H1 (cell line): Measurements from ENCODE around the gene PTPN5. TPM values are rescaled to one million over a fixed set of nuclear protein-coding genes. Genes with fewer than 3 reads are reported as not detected.

ENCODE experiments used
- CTCF ChIA-PET: fragments of 300-600 bp; sonication (Branson Sonifier 250); formaldehyde crosslinking; loops from one replicate; lab custom pipeline; 2021; ENCODE audit not compliant: partially characterized antibody; lab: Charles Lee
- POLR2A ChIA-PET: fragments of 300-600 bp; sonication (Branson Sonifier 250); formaldehyde crosslinking; loops from one replicate; lab custom pipeline; 2021; ENCODE audit warnings: inconsistent platforms; ENCODE audit not compliant: partially characterized antibody; lab: Charles Lee
- DNase-seq, 2 experiments: peaks; one replicate each; pipeline versions ENCODE4 v3.0.0 to v3.0.0-alpha.2; 2010 to 2022; ENCODE audit warnings: low spot score in 2 of 2, low read depth in 1 of 2, mixed read lengths in 1 of 2
- FAIRE-seq: peaks from 2 replicates; lab custom pipeline; 2011; peaks lifted over from hg19 to GRCh38; lab: Jason Lieb, UNC
- H2AFZ ChIP-seq: 2 replicates; pipeline ENCODE4 v1.8.1; 2012; ENCODE audit warnings: low read length, inconsistent platforms
- H2AK5ac ChIP-seq: 2 replicates; pipeline ENCODE4 v1.6.1; 2013; ENCODE audit warnings: low read depth, low read length
- H2BK120ac ChIP-seq: replicated peaks from 2 replicates; pipeline ENCODE3; 2013; ENCODE audit warnings: low read depth, low read length, inconsistent platforms
- H2BK12ac ChIP-seq: 2 replicates; pipeline ENCODE4 v1.6.1; 2013; ENCODE audit warnings: low read depth, low read length
- H2BK15ac ChIP-seq: 2 replicates; pipeline ENCODE4 v1.6.1; 2013; ENCODE audit warnings: low read length
- H2BK20ac ChIP-seq: 2 replicates; pipeline ENCODE4 v1.6.1; 2013; ENCODE audit warnings: low read length
- H2BK5ac ChIP-seq: 2 replicates; pipeline ENCODE4 v1.6.1; 2013; ENCODE audit warnings: low read depth, low read length
- H3K14ac ChIP-seq: 2 replicates; pipeline ENCODE4 v1.6.1; 2013; ENCODE audit warnings: inconsistent platforms; ENCODE audit not compliant: insufficient read length
- H3K18ac ChIP-seq: 2 replicates; pipeline ENCODE4 v1.6.1; 2013; ENCODE audit warnings: low read length; ENCODE audit errors: extremely low read depth
- H3K23ac ChIP-seq: 2 replicates; pipeline ENCODE4 v1.6.1; 2013; ENCODE audit warnings: inconsistent platforms; ENCODE audit not compliant: insufficient read length
- H3K23me2 ChIP-seq: 2 replicates; pipeline ENCODE4 v1.6.1; 2013; ENCODE audit warnings: low read depth, low read length
- H3K27ac ChIP-seq: 2 replicates; pipeline ENCODE4 v1.6.1; 2011; ENCODE audit warnings: low read depth, low read length, inconsistent platforms
- H3K27me3 ChIP-seq, 4 experiments: replicated peaks in 1 of 4; 1 replicate in 1 of 4; 2 replicates in 3 of 4; pipeline versions ENCODE4 v1.6.1 to v1.8.1; 2011 to 2013; ENCODE audit warnings: low read length in 3 of 4, mild to moderate bottlenecking in 3 of 4, inconsistent platforms in 2 of 4, mixed read lengths in 2 of 4, moderate library complexity in 1 of 4; ENCODE audit not compliant: control insufficient read depth in 3 of 4, insufficient read depth in 3 of 4; ENCODE audit errors: extremely low read depth in 1 of 4
- H3K36me3 ChIP-seq, 4 experiments: 2 replicates each; pipeline versions ENCODE4 v1.6.1 to v1.8.1; 2011 to 2013; ENCODE audit warnings: mild to moderate bottlenecking in 4 of 4, low read length in 3 of 4, moderate library complexity in 2 of 4, control low read depth in 1 of 4, inconsistent platforms in 1 of 4; ENCODE audit not compliant: insufficient read depth in 4 of 4, control insufficient read depth in 2 of 4
- H3K4ac ChIP-seq: replicated peaks from 2 replicates; pipeline ENCODE3; 2013; ENCODE audit warnings: low read length, low read depth, mixed read lengths, inconsistent platforms; ENCODE audit not compliant: insufficient read length
- H3K4me1 ChIP-seq, 4 experiments: replicated peaks in 1 of 4; 1 replicate in 1 of 4; 2 replicates in 3 of 4; pipeline versions ENCODE4 v1.6.1 to v1.8.1; 2011 to 2013; ENCODE audit warnings: low read length in 3 of 4, inconsistent platforms in 2 of 4, mixed read lengths in 1 of 4; ENCODE audit not compliant: insufficient read depth in 4 of 4, control insufficient read depth in 3 of 4
- H3K4me2 ChIP-seq, 2 experiments: 2 replicates each; pipeline versions ENCODE4 v1.6.1 to v1.8.1; 2011 to 2013; ENCODE audit warnings: low read depth in 2 of 2, low read length in 2 of 2, control low read depth in 1 of 2, inconsistent platforms in 1 of 2, mild to moderate bottlenecking in 1 of 2; ENCODE audit not compliant: insufficient read depth in 1 of 2
- H3K4me3 ChIP-seq, 4 experiments: fragments of 200-600, 300-600 bp in 1 of 4; sonication (generic), shearing (Covaris generic), sonication (Bioruptor Twin) in 1 of 4; 2 replicates each; pipeline versions ENCODE4 v1.5.1 to v1.8.1; 2011 to 2016; ENCODE audit warnings: low read length in 4 of 4, low read depth in 3 of 4, control low read depth in 2 of 4, inconsistent platforms in 2 of 4, mild to moderate bottlenecking in 2 of 4, mixed read lengths in 1 of 4, moderate library complexity in 1 of 4; ENCODE audit not compliant: insufficient read depth in 2 of 4; ENCODE audit errors: extremely low read depth in 1 of 4
- H3K56ac ChIP-seq: replicated peaks from 2 replicates; pipeline ENCODE3; 2013; ENCODE audit warnings: low read depth, mild to moderate bottlenecking, mixed read lengths, low read length, inconsistent platforms; ENCODE audit not compliant: insufficient read length
- H3K79me1 ChIP-seq: 2 replicates; pipeline ENCODE4 v1.6.1; 2013; ENCODE audit warnings: low read depth, low read length, control low read depth
- H3K79me2 ChIP-seq, 2 experiments: 2 replicates each; pipeline versions ENCODE4 v1.6.1 to v1.8.1; 2012 to 2013; ENCODE audit warnings: low read length in 2 of 2, mild to moderate bottlenecking in 2 of 2, inconsistent platforms in 1 of 2; ENCODE audit not compliant: insufficient read depth in 2 of 2, control insufficient read depth in 1 of 2
- H3K9ac ChIP-seq, 4 experiments: replicated peaks in 1 of 4; 1 replicate in 1 of 4; 2 replicates in 3 of 4; pipeline versions ENCODE4 v1.6.1 to v1.8.1; 2011 to 2013; ENCODE audit warnings: low read depth in 3 of 4, low read length in 3 of 4, control low read depth in 2 of 4, mild to moderate bottlenecking in 2 of 4, moderate library complexity in 2 of 4, inconsistent platforms in 1 of 4; ENCODE audit errors: extremely low read depth in 1 of 4
- H3K9me3 ChIP-seq, 2 experiments: 2 replicates each; pipeline versions ENCODE4 v1.6.1 to v1.8.1; 2012 to 2013; ENCODE audit warnings: mild to moderate bottlenecking in 2 of 2, moderate library complexity in 2 of 2, control low read depth in 1 of 2, inconsistent platforms in 1 of 2, low read depth in 1 of 2, low read length in 1 of 2, mixed read lengths in 1 of 2; ENCODE audit not compliant: insufficient read depth in 2 of 2
- H4K20me1 ChIP-seq, 2 experiments: replicated peaks in 1 of 2; 2 replicates each; pipeline versions ENCODE3 to v1.8.1; 2011 to 2013; ENCODE audit warnings: inconsistent platforms in 2 of 2, low read length in 2 of 2, mild to moderate bottlenecking in 1 of 2; ENCODE audit not compliant: insufficient read depth in 2 of 2, control insufficient read depth in 1 of 2
- H4K5ac ChIP-seq: 2 replicates; pipeline ENCODE4 v1.6.1; 2013; ENCODE audit warnings: low read length, low read depth, mixed read lengths, inconsistent platforms; ENCODE audit not compliant: insufficient read length
- H4K8ac ChIP-seq: 2 replicates; pipeline ENCODE4 v1.8.0; 2013; ENCODE audit warnings: mild to moderate bottlenecking, moderate library complexity, low read length, inconsistent platforms; ENCODE audit not compliant: insufficient read depth; ENCODE audit errors: extremely low read depth
- H4K91ac ChIP-seq: replicated peaks from 2 replicates; pipeline ENCODE3; 2013; ENCODE audit warnings: low read length, mixed read lengths, inconsistent platforms; ENCODE audit not compliant: insufficient read length
- ASH2L ChIP-seq: fragments of 200-600, 300-600 bp; sonication (generic); IDR thresholded peaks from one replicate; pipeline ENCODE4 v1.7.1; 2017; ENCODE audit warnings: low read length
- ATF2 ChIP-seq: IDR thresholded peaks from 2 replicates; pipeline ENCODE4 v1.6.1; 2012; ENCODE audit warnings: low read length, inconsistent platforms
- CBX8 ChIP-seq: fragments of 300-800, 300-1000 bp; sonication (generic); IDR thresholded peaks from 2 replicates; pipeline ENCODE4 v1.7.1; 2016; ENCODE audit warnings: low read depth, low read length, borderline replicate concordance
- EP300 ChIP-seq, 2 experiments: IDR thresholded peaks; 1 replicate in 1 of 2; 2 replicates in 1 of 2; pipeline ENCODE4 v1.6.1; 2011 to 2012; ENCODE audit warnings: low read depth in 2 of 2, low read length in 2 of 2, mild to moderate bottlenecking in 2 of 2, borderline replicate concordance in 1 of 2, inconsistent platforms in 1 of 2, moderate library complexity in 1 of 2
- EZH2 ChIP-seq: fragments of 200-600 bp; sonication (generic); IDR thresholded peaks from 2 replicates; pipeline ENCODE4 v1.7.1; 2012; ENCODE audit warnings: low read depth, mild to moderate bottlenecking, moderate library complexity, low read length, inconsistent platforms; ENCODE audit not compliant: severe bottlenecking
- JUND ChIP-seq: IDR thresholded peaks from 2 replicates; pipeline ENCODE4 v1.6.1; 2011; ENCODE audit warnings: mild to moderate bottlenecking, improper control_type of control experiment, low read length
- POLR2AphosphoS5 ChIP-seq: IDR thresholded peaks from 2 replicates; pipeline ENCODE4 v1.6.1; 2011; ENCODE audit warnings: low read depth, low read length
- RFX5 ChIP-seq: IDR thresholded peaks from 2 replicates; pipeline ENCODE4 v1.6.1; 2011; ENCODE audit warnings: low read depth, low read length, improper control_type of control experiment, borderline replicate concordance
- RXRA ChIP-seq: IDR thresholded peaks from 2 replicates; pipeline ENCODE4 v1.6.1; 2011; ENCODE audit warnings: low read depth, mild to moderate bottlenecking, low read length, moderate library complexity; ENCODE audit not compliant: insufficient read depth
- SIN3A ChIP-seq, 2 experiments: IDR thresholded peaks in 1 of 2; conservative IDR thresholded peaks in 1 of 2; 2 replicates each; pipeline ENCODE4 v1.6.1; 2011 to 2012; ENCODE audit warnings: low read length in 2 of 2, improper control_type of control experiment in 1 of 2, low read depth in 1 of 2, mild to moderate bottlenecking in 1 of 2
- TEAD4 ChIP-seq: IDR thresholded peaks from 2 replicates; pipeline ENCODE4 v1.6.1; 2012; ENCODE audit warnings: low read depth, low read length, inconsistent platforms, mixed read lengths
- WGBS, 2 experiments: shearing (Covaris generic) in 1 of 2; methylation state at CpG; one replicate each; pipeline versions ENCODE4 v1.1.6 to v1.1.7; 2013 to 2015; ENCODE audit warnings: low lambda C conversion rate in 2 of 2, mixed read lengths in 2 of 2, inconsistent platforms in 1 of 2, low coverage in 1 of 2, missing lambda C conversion rate in 1 of 2; ENCODE audit not compliant: insufficient replicate concordance in 2 of 2, insufficient coverage in 1 of 2, insufficient read length in 1 of 2; ENCODE audit errors: extremely low coverage in 1 of 2, missing lambda C conversion rate in 1 of 2; 5-methylcytosine and 5-hydroxymethylcytosine counted together
- polyA plus RNA-seq, 7 experiments: library from polyadenylated mRNA; depleted of rRNA in 3 of 7; stranded (reverse) in 5 of 7; unstranded in 2 of 7; fragments of >200 nt in 5 of 7; fragments of 200-250 nt in 2 of 7; gene quantifications; 1 replicate in 5 of 7; 2 replicates in 1 of 7; 4 replicates in 1 of 7; pipeline versions ENCODE4 v1.2.1 to v1.2.3, GENCODE V29; 2011 to 2013; ENCODE audit warnings: missing spikeins in 2 of 7, mixed read lengths in 2 of 7
- total RNA-seq: library from RNA; stranded (reverse); fragmentation: NEBNext Ultra II Directional; extraction: Animal tissue kit (Norgen Biotek cat#: 25700); gene quantifications from 2 replicates; pipeline ENCODE4 v1.2.1, GENCODE V29; 2021

Gene PTPN5
- total and polyA plus RNA-seq, 2 of the 8 experiments (the other 6 are each of a cell fraction or from before 2014, with no cell fraction given), result 8.4 to 12.9 TPM

- DNase-seq, result no peak
- H2AK5ac ChIP-seq, result peak overlapping the region; percentile 47; the same call in 1 of the 2 replicates
- H4K20me1 ChIP-seq, result no peaks in the 10 kb centered on the region
- no peak overlapping the region for H3K4ac ChIP-seq
- peak overlapping the region; percentile 40; the same call in 1 of the 2 replicates for H2BK20ac ChIP-seq
- 94% methylated on average over 3 of the region's 3 CpGs; no CpG with 5 or more reads in 1 of the 2 experiments for WGBS, 2 experiments
- peaks cover 0 to 20% (median 8%) of the 10 kb centered on the region in 4 experiments; a peak in 5 of 7 replicates for H3K4me1 ChIP-seq
- H3K23me2 ChIP-seq, result no peaks in the 10 kb centered on the region
- H3K4me2 ChIP-seq, result peak overlapping the region in 1 of 2 experiments; percentile 19; a peak in 1 of 4 replicates
- H3K14ac ChIP-seq, result no peak overlapping the region
- H3K36me3 ChIP-seq, result no peaks in the 10 kb centered on the region
- no peak overlapping the region for H2BK120ac ChIP-seq
- ChIA-PET CTCF (interaction anchor here (2.5 to 12.1 kb wide), 4 partner anchors 10 to 24 kb away, joined by 10 to 363 read pairs (median 84); partner anchors contain the start of gene PTPN5), POLR2A (interaction anchor here (1.0 kb wide), 1 partner anchor 16 kb away, joined by 3 read pairs; no protein-coding TSS in a partner anchor)
- no peak overlapping the region; the same call in 1 of the 2 replicates for H2BK12ac ChIP-seq
- no peaks in the 10 kb centered on the region for H3K9me3 ChIP-seq
- no peak for FAIRE-seq
- no peak overlapping the region for H2BK5ac ChIP-seq
- no peak overlapping the region for H2AFZ ChIP-seq
- H2BK15ac ChIP-seq, result 0 out of 2 replicates have a peak overlapping the region, but pooled peaks have one; percentile 1
- H3K79me1 ChIP-seq, result no peaks in the 10 kb centered on the region
- H3K9ac ChIP-seq, result no peak overlapping the region
- no peak overlapping the region for H3K23ac ChIP-seq
- no peak overlapping the region for H3K4me3 ChIP-seq
- H4K8ac ChIP-seq, result no peak overlapping the region
- no peak overlapping the region for H3K56ac ChIP-seq
- H3K27ac ChIP-seq, result no peak overlapping the region
- no peak overlapping the region for H4K91ac ChIP-seq
- 0 out of 7 replicates have a peak, but pooled peaks cover 0 to 3% (median 0%) of the 10 kb centered on the region in 4 experiments for H3K27me3 ChIP-seq
- H3K79me2 ChIP-seq, result no peaks in the 10 kb centered on the region
- no peak overlapping the region for H4K5ac ChIP-seq
- H3K18ac ChIP-seq, result no peak overlapping the region
- TF ChIP-seq EZH2 (no peak), ATF2 (no peak), ASH2L (no peak), JUND (no peak), RFX5 (no peak), POLR2AphosphoS5 (no peak), TEAD4 (no peak), RXRA (no peak), CBX8 (no peak), SIN3A (conservative IDR thresholded peaks at IDR 0.05 in 1 of 2, IDR thresholded peaks at IDR 0.05 in 1 of 2; ENCODE audit: low read depth in 1 of 2, low read length in 2 of 2) (no peak), EP300 (IDR thresholded peaks at IDR 0.05; ENCODE audit: borderline replicate concordance in 1 of 2, low read depth in 2 of 2, low read length in 2 of 2) (no peak)
Observed at GRCh38 chr11:18773681-18774080, 17.9 kb downstream of the PTPN5 start.
